ENCODE measurements around the gene RALB.

RALB gene

DNA sequence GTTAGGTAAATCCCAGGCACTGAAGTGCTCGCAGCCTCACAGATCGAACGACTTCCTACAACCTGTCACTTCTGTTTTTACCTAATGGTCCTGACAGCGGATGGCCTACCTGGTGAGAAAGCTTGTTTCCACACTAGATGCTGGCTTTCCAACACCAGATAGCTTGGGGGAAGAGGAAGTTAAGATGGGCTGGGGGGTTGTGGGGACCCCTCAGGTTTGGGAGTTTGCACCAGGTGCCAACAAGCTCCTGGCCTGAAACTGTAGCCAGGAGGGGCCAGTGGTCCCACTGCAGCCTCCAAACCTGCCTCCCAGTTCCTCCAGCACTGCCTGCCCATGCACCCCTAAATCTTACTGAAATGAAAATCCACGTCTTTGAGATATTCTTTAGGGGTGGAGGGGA, 33.4 kb upstream of the RALB start:
- Histone ChIP-seq H3K79me2 (ENCODE audit: low read length) (peaks cover 17% of the 10 kb centered on the region), H3K9me3 (ENCODE audit: insufficient read depth, low read length) (no peaks in the 10 kb centered on the region), H3K4me1 (ENCODE audit: low read length) (peaks cover 8% of the 10 kb centered on the region), H3K4me3 (ENCODE audit: low read length) (no peak overlapping the region), H3K27ac (ENCODE audit: low read length) (no peak overlapping the region), H3K36me3 (replicated peaks; ENCODE audit: low read depth, low read length) (peaks cover 7% of the 10 kb centered on the region), H3K27me3 (ENCODE audit: low read depth, low read length) (no peaks in the 10 kb centered on the region), H3K4me2 (ENCODE audit: low read length) (no peak overlapping the region), H2AFZ (ENCODE audit: low read depth, low read length) (no peak overlapping the region), H4K20me1 (ENCODE audit: insufficient read depth, low read length) (no peaks in the 10 kb centered on the region), H3K9ac (ENCODE audit: low read length) (no peak overlapping the region)
- TF ChIP-seq EZH2phosphoT487 (IDR thresholded peaks at IDR 0.05; ENCODE audit: low read depth), result no peak
- TF ChIP-seq, protein P1, sequence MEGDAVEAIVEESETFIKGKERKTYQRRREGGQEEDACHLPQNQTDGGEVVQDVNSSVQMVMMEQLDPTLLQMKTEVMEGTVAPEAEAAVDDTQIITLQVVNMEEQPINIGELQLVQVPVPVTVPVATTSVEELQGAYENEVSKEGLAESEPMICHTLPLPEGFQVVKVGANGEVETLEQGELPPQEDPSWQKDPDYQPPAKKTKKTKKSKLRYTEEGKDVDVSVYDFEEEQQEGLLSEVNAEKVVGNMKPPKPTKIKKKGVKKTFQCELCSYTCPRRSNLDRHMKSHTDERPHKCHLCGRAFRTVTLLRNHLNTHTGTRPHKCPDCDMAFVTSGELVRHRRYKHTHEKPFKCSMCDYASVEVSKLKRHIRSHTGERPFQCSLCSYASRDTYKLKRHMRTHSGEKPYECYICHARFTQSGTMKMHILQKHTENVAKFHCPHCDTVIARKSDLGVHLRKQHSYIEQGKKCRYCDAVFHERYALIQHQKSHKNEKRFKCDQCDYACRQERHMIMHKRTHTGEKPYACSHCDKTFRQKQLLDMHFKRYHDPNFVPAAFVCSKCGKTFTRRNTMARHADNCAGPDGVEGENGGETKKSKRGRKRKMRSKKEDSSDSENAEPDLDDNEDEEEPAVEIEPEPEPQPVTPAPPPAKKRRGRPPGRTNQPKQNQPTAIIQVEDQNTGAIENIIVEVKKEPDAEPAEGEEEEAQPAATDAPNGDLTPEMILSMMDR (IDR thresholded peaks at IDR 0.05; ENCODE audit: low read depth, low read length), result no peak

DNA sequence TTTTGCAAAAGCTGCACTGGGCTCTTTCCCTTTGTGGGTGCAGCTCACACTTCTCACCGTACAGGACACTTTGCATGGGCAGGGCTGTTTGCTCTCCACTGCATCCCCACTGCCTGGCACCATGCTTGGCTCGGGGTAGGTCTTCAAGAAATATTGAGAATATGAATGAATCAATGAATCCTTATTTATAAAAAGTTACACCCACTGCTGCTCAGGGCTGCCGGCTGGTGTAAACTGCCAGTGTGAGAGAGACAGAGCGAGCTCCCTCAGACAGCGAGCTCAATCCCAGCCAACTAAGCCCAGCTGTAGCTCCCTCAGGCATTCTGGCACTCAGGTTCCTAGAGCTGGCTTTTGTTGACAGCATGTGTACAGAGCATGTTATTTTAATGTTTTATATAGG, 32.9 kb upstream of the RALB start:
- no peak overlapping the region for H3K4me2 ChIP-seq (ENCODE audit: low read length)
- H3K9me3 ChIP-seq (ENCODE audit: insufficient read depth, low read length), result no peaks in the 10 kb centered on the region
- H3K79me2 ChIP-seq (ENCODE audit: low read length), result peaks cover 17% of the 10 kb centered on the region
- H3K36me3 ChIP-seq (replicated peaks; ENCODE audit: low read depth, low read length), result peaks cover 7% of the 10 kb centered on the region
- H3K9ac ChIP-seq (ENCODE audit: low read length), result no peak overlapping the region
- no peaks in the 10 kb centered on the region for H4K20me1 ChIP-seq (ENCODE audit: insufficient read depth, low read length)
- TF ChIP-seq, protein P1 (IDR thresholded peaks at IDR 0.05; ENCODE audit: low read depth, low read length), result no peak
- no peak for TF ChIP-seq EZH2phosphoT487 (IDR thresholded peaks at IDR 0.05; ENCODE audit: low read depth)
- no peak overlapping the region for H3K27ac ChIP-seq (ENCODE audit: low read length)
- no peaks in the 10 kb centered on the region for H3K27me3 ChIP-seq (ENCODE audit: low read depth, low read length)
- no peak overlapping the region for H3K4me3 ChIP-seq (ENCODE audit: low read length)
- peaks cover 8% of the 10 kb centered on the region for H3K4me1 ChIP-seq (ENCODE audit: low read length)
- no peak overlapping the region for H2AFZ ChIP-seq (ENCODE audit: low read depth, low read length)

DNA sequence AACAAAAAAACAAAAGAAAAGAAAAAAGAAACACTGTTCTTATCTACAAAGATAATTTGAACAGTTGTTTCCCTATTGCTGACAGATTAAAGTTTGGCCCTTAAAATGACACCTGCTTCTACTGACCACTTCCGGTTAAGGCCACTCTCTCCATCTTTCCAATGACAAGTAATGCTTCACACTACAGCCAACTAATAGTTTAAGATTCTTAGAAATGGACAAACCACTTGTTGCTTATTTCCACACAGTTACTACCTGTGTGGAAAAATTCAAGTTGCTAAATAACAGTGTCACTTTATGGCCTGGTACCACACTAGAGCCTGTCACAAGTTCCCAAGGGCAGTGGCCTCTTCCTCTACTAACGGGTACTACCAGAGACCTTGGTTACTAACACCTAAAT, 31.9 kb upstream of the RALB start:
- Histone ChIP-seq H3K36me3 (replicated peaks; ENCODE audit: low read depth, low read length) (peaks cover 7% of the 10 kb centered on the region), H3K4me1 (ENCODE audit: low read length) (peaks cover 8% of the 10 kb centered on the region), H3K79me2 (ENCODE audit: low read length) (peaks cover 17% of the 10 kb centered on the region), H3K4me3 (ENCODE audit: low read length) (no peak overlapping the region), H4K20me1 (ENCODE audit: insufficient read depth, low read length) (no peaks in the 10 kb centered on the region), H3K9me3 (ENCODE audit: insufficient read depth, low read length) (no peaks in the 10 kb centered on the region), H3K9ac (ENCODE audit: low read length) (no peak overlapping the region), H2AFZ (ENCODE audit: low read depth, low read length) (no peak overlapping the region), H3K4me2 (ENCODE audit: low read length) (no peak overlapping the region), H3K27me3 (ENCODE audit: low read depth, low read length) (no peaks in the 10 kb centered on the region), H3K27ac (ENCODE audit: low read length) (no peak overlapping the region)
- TF ChIP-seq, protein P1 (IDR thresholded peaks at IDR 0.05; ENCODE audit: low read depth, low read length), result no peak
- no peak for TF ChIP-seq EZH2phosphoT487 (IDR thresholded peaks at IDR 0.05; ENCODE audit: low read depth)

DNA sequence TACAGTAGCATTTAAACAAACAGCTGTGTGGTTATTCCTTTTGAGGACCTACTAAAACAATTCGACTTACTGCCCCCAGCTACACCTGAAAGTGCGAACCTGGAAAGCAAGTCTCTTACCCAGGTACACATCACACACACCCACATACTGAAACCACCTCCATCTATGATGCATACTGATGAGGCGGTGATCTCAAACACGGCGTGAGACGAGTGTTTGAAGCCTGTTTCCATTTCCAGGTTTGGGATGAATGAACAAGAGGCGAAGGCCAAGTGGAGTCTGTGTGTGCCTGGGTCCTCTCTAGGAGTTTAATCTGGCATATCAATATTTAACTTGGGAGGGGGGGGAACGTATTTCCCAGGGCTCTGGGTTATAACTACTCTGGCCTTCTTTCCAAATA, 31.0 kb upstream of the RALB start:
- Histone ChIP-seq H3K79me2 (ENCODE audit: low read length) (peaks cover 17% of the 10 kb centered on the region), H3K4me1 (ENCODE audit: low read length) (peaks cover 8% of the 10 kb centered on the region), H4K20me1 (ENCODE audit: insufficient read depth, low read length) (no peaks in the 10 kb centered on the region), H3K4me2 (ENCODE audit: low read length) (no peak overlapping the region), H2AFZ (ENCODE audit: low read depth, low read length) (no peak overlapping the region), H3K27me3 (ENCODE audit: low read depth, low read length) (no peaks in the 10 kb centered on the region), H3K9me3 (ENCODE audit: insufficient read depth, low read length) (no peaks in the 10 kb centered on the region), H3K9ac (ENCODE audit: low read length) (no peak overlapping the region), H3K36me3 (replicated peaks; ENCODE audit: low read depth, low read length) (peaks cover 7% of the 10 kb centered on the region), H3K4me3 (ENCODE audit: low read length) (no peak overlapping the region), H3K27ac (ENCODE audit: low read length) (no peak overlapping the region)
- TF ChIP-seq, protein P1 (IDR thresholded peaks at IDR 0.05; ENCODE audit: low read depth, low read length), result no peak
- TF ChIP-seq EZH2phosphoT487 (IDR thresholded peaks at IDR 0.05; ENCODE audit: low read depth), result no peak
